Measurements from ENCODE around the gene SYT1. TPM values are rescaled to one million over a fixed set of nuclear protein-coding genes. Genes with fewer than 3 reads are reported as not detected.
"Not testable (repeated sequence)": the region's sequence is repeated elsewhere in the genome, so short reads cannot be mapped to it uniquely, and the experiment has no call there.

SYT1 gene
- total and polyA plus RNA-seq, 8 donors: under 0.01 to 11.4 (median 0.88) TPM

- intact Hi-C loops (cut with DNase I; ENCODE audit: low total_unique reads): no loop called here
- peaks cover 0 to 5% (median 0%) of the 10 kb centered on the region in 4 donors for H3K9me3 ChIP-seq
- WGBS, 5 donors: 80 to 97% (median 87%) methylated on average over 1 of the region's 1 CpG
- H3K4me1 ChIP-seq: no peaks in the 10 kb centered on the region
- H3K27ac ChIP-seq: no peak overlapping the region
- no peak overlapping the region for H3K4me3 ChIP-seq
- TF ChIP-seq CTCF (IDR thresholded peaks at IDR 0.05) (no peak), POLR2A (IDR thresholded peaks at IDR 0.05) (no peak), EP300 (IDR thresholded peaks at IDR 0.05) (no peak), POLR2AphosphoS5 (IDR thresholded peaks at IDR 0.05) (no peak)
- no peak for DNase-seq
- H3K27me3 ChIP-seq: no peaks in the 10 kb centered on the region
- no peaks in the 10 kb centered on the region for H3K36me3 ChIP-seq
These were observed 342.3 kb downstream of the SYT1 start for GRCh38 chr12:79206871-79207270.

DNA sequence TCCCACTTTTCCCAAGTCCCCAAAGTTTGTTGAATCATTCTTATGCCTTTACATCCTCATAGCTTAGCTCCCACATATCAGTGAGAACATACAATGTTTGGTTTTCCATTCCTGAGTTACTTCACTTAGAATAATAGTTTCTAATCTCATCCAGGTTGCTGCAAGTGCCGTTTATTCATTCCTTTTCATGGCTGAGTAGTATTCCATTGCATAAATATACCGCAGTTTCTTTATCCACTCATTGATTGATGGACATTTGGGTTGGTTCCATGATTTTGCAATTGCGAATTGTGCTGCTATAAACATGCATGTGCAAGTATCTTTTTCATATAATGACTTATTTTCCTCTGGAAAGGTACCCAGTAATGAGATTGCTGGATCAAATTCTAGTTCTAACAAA lies 345.8 kb downstream of the SYT1 start:
- H3K36me3 ChIP-seq; DNase-seq; H3K27me3 ChIP-seq; H3K4me3 ChIP-seq; H3K9me3 ChIP-seq; H3K27ac ChIP-seq; intact Hi-C loops (cut with DNase I; ENCODE audit: low total_unique reads); H3K4me1 ChIP-seq: not testable (repeated sequence)
- WGBS, 5 donors: 85 to 96% (median 91%) methylated on average over 3 of the region's 3 CpGs

DNA sequence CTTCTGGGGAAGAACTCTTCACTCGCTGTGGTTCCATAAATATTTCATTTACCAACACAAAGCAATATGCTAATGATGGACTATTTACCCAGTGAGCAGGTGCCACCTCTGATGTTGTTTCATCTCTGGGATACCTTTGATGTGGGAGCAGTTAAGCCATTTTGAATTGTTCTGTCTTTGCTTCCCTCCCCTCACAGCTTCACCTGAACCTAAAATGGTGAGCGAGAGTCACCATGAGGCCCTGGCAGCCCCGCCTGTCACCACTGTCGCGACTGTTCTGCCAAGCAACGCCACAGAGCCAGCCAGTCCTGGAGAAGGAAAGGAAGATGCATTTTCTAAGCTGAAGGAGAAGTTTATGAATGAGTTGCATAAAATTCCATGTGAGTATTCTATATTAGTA lies 352.7 kb downstream of the SYT1 start:
- no peaks in the 10 kb centered on the region for H3K4me1 ChIP-seq
- peaks cover 0 to 16% (median 12%) of the 10 kb centered on the region in 4 donors for H3K9me3 ChIP-seq
- WGBS, 5 donors: 54 to 70% (median 60%) methylated on average over 6 of the region's 6 CpGs
- no peaks in the 10 kb centered on the region for H3K27me3 ChIP-seq
- intact Hi-C loops (cut with DNase I; ENCODE audit: low total_unique reads): no loop called here
- no peaks in the 10 kb centered on the region for H3K36me3 ChIP-seq
- no peak for DNase-seq
- no peak for TF ChIP-seq POLR2AphosphoS5 (IDR thresholded peaks at IDR 0.05)
- no peak for TF ChIP-seq POLR2A (IDR thresholded peaks at IDR 0.05)
- no peak for TF ChIP-seq CTCF (IDR thresholded peaks at IDR 0.05)
- H3K4me3 ChIP-seq: no peak overlapping the region
- no peak overlapping the region for H3K27ac ChIP-seq

DNA sequence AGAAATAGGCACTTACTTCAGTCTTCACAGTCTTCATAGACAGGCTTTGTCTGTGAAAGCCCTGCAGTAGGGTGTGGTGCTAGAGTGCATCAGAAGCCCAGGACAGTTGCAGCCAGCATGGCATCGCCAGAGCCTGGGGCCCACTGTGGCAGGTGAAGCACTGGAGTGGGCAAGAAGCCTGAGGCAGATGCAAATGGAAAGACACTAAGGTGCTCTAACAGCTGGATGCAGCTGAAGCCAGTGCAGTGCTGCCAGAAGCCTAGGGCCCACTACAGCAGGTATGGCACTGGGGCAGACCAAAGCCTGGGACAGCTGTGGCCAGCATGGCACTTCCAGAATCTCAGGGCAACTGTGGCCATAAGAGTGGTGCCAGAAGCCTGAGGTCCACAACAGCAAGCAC lies 358.6 kb downstream of the SYT1 start:
- 80 to 100% (median 91%) methylated on average over 1 of the region's 1 CpG for WGBS, 5 donors
- Histone ChIP-seq H3K27me3 (no peaks in the 10 kb centered on the region), H3K4me3 (no peak overlapping the region), H3K27ac (no peak overlapping the region), H3K9me3 (peaks cover 0 to 30% (median 24%) of the 10 kb centered on the region in 4 donors), H3K4me1 (no peaks in the 10 kb centered on the region), H3K36me3 (no peaks in the 10 kb centered on the region)
- TF ChIP-seq POLR2A (IDR thresholded peaks at IDR 0.05) (no peak), POLR2AphosphoS5 (IDR thresholded peaks at IDR 0.05) (no peak), CTCF (IDR thresholded peaks at IDR 0.05) (no peak), EP300 (IDR thresholded peaks at IDR 0.05) (no peak)
- no peak for DNase-seq
- intact Hi-C loops (cut with DNase I; ENCODE audit: low total_unique reads): no loop called here

GRCh38 chr12:79223761-79224160 lies 359.2 kb downstream of the SYT1 start:
- H3K4me1 ChIP-seq: no peaks in the 10 kb centered on the region
- intact Hi-C loops (cut with DNase I; ENCODE audit: low total_unique reads): no loop called here
- no peak overlapping the region for H3K27ac ChIP-seq
- H3K27me3 ChIP-seq: no peaks in the 10 kb centered on the region
- peaks cover 0 to 30% (median 24%) of the 10 kb centered on the region in 4 donors for H3K9me3 ChIP-seq
- no peaks in the 10 kb centered on the region for H3K36me3 ChIP-seq
- 60 to 81% (median 63%) methylated on average over 2 of the region's 2 CpGs for WGBS, 5 donors
- H3K4me3 ChIP-seq: no peak overlapping the region
- no peak for DNase-seq
- TF ChIP-seq POLR2AphosphoS5 (IDR thresholded peaks at IDR 0.05): no peak
- no peak for TF ChIP-seq EP300 (IDR thresholded peaks at IDR 0.05)
